HG03571 (cell line): Measurements from ENCODE around the gene RELN.
"Not testable (repeated sequence)": the region's sequence is repeated elsewhere in the genome, so short reads cannot be mapped to it uniquely, and the experiment has no call there.

Experiments
- ATAC-seq: cut with Tn5 transposase; IDR thresholded peaks from one replicate; pipeline ENCODE4 v1.9.1; 2021; ENCODE audit not compliant: unreplicated experiment

RELN gene

GRCh38 chr7:103795787-103796186 lies 193.7 kb downstream of the RELN start:
- ATAC-seq: no peak

GRCh38 chr7:103795107-103795506 lies 194.4 kb downstream of the RELN start:
- no peak for ATAC-seq

GRCh38 chr7:103794424-103794823 lies 195.0 kb downstream of the RELN start:
- ATAC-seq: no peak

DNA sequence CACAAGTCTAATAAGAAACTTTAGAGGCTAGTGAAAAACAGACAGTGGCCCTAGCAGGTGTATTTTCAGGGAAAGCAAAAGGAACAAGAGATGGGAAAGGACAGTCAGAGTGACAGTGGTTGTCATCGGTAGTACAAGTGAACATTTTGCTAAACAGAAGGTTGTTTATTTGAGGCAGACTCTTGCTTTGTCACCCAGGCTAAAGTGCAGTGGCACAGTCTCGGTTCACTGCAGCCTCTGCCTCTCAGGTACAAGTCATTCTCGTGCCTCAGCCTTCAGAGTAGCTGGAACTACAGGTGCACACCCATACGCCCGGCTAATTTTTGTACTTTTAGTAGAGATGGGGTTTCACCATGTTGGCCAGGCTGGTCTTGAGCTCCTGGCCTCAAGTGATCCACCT lies 195.8 kb downstream of the RELN start:
- no peak for ATAC-seq

- no peak for ATAC-seq
Measured at GRCh38 chr7:103791894-103792293, 197.6 kb downstream of the RELN start.

DNA sequence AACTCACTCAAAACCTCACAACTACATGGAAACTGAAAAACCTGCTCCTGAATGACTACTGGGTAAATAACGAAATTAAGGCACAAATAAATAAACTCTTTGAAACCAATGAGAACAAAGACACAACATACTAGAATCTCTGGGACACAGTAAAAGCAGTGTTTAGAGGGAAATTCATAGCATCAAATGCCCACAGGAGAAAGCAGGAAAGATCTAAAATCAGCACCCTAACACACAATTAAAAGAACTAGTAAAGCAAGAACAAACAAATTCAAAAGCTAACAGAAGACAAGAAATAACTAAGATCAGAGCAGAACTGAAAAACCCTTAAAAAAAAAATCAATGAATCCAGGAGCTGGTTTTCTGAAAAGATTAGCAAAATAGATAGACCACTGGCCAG lies 202.4 kb downstream of the RELN start:
- ATAC-seq: not testable (repeated sequence)

DNA sequence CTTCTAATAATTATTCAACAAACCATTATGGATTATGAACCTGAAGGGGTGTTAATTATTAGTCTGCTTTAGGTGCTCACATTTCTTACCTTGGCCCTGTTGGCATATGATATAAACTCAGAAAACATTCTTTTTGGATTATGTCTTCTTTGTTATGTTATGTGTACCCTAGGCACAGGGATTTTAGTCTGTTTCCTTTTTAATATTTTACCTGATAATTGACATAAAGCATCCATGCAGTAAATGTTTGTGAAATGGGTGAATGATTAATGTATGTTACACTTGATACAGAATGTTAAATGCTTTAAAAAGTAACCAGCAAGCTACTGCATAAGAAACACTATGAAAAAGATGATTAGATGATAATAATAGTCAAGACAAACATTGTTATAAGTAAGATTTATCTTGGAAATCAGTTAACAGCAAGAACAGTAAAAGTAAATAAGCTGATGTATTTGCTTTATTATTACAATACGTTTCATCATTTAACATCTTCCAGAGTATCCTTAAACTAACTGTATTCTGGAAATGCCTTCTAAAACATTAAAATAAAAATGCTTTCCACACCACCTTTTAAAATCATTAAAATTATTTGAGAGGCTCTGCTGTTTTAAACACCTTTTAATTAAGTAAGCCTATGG lies 204.7 kb downstream of the RELN start:
- ATAC-seq: no peak

GRCh38 chr7:103781409-103781808 lies 208.0 kb downstream of the RELN start:
- ATAC-seq: no peak

DNA sequence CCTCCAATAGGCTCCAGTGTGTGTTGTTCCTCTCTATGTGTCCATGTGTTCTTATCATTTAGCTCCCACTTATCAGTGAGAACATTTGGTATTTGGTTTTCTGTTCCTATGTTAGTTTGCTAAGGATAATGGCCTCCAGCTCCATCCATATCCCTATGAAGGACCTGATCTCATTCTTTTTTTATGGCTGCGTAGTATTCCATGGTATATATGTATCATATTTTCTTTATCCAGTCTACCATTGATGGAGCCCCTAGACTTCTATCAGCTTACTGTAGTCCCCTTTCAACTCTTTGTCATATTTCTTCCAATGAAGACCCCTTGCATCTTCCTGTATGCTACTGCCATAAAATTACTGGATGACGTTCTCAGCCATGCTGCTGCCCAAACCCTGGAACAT lies 208.9 kb downstream of the RELN start:
- ATAC-seq: not testable (repeated sequence)

GRCh38 chr7:103777440-103777839 lies 212.0 kb downstream of the RELN start:
- no peak for ATAC-seq

DNA sequence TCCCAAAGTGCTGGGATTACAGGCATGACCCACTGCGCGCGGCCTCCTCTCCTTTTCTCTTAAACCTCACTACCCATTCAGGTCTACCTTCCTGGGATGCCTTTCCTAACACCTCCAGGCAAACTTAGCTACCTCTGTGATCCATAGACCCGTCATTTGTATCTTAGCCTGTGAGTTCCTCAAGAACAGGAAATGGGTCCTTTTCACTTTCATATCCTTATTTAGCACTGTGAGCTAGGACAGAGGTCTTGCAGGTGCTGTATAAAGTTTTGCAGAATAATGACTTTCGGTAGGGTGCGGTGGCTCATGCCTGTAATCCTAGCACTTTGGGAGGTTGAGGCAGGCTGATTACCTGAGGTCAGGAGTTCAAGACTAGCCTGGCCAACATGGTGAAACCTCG lies 215.7 kb downstream of the RELN start:
- no peak for ATAC-seq

DNA sequence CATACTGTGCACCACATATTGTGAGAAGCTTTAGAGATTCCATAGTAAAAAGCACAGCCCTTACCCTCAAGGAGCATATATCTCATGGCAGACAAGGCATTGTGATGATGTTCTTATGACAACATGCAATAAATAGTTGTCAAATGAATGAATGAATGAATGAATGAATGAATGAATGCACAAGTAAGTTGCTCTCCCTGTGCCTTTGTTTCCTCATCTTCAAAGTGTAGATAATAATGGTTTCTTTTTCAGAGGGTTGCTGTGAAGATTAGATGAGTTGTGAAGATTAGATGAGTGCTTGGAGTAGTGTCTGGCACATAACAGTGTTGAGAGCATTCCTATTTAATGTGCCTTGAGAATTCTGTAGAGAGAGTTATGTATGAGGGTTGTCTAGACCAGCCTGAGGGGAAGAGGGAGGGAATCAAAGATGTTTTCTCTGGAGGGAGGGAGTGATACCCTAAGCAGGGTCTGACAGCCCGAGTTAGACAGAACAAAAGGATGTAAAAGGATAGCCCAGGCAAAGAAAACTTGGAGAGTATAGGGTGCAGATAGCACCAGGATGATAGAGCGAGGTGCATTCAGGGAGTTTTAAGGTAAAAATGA lies 217.2 kb downstream of the RELN start:
- no peak for ATAC-seq

GRCh38 chr7:103771294-103771693 lies 218.2 kb downstream of the RELN start:
- no peak for ATAC-seq

DNA sequence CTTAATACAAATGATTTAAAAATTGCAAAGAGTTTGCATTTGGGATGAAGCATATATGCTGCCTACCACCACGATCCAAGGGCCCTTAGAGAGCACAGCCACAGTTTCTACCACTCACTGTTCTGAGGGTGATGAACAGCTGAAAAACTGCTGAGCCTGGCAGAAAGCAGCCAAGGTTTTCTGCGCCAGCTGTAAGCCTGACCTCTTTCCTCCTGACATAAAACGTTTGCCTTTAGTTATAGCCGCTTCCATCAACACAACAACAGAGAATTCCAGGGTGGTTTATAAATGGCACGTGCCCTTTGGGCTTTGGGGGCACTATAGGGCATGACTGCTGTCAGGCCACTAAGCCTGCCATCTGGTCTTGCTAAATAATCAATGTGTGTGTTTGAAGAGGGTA lies 222.8 kb downstream of the RELN start:
- no peak for ATAC-seq

- no peak for ATAC-seq
Measured at GRCh38 chr7:103765901-103766300, 223.6 kb downstream of the RELN start.

DNA sequence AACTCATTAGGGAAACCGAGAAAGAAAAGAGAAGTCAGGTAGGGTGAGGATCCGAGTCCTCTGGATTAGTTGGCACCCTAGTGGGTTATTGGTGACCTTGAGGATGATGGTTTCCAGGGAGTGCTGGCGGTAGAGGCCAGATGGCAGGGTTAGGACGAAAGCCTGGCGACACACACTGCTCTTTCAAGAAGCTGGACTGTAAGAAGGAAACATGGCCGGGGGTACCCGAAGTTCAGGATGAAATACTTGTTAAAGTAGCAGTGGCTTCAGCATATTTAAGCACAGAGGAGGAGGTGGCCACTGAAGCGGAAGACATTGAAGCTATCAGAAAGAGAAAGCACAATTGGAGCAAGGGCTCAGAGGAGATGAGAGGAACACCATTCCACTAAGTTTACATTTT lies 224.6 kb downstream of the RELN start:
- no peak for ATAC-seq

- no peak for ATAC-seq
Measured at GRCh38 chr7:103762877-103763276, 226.6 kb downstream of the RELN start.

GRCh38 chr7:103762065-103762760 lies 227.2 kb downstream of the RELN start:
- ATAC-seq: no peak

DNA sequence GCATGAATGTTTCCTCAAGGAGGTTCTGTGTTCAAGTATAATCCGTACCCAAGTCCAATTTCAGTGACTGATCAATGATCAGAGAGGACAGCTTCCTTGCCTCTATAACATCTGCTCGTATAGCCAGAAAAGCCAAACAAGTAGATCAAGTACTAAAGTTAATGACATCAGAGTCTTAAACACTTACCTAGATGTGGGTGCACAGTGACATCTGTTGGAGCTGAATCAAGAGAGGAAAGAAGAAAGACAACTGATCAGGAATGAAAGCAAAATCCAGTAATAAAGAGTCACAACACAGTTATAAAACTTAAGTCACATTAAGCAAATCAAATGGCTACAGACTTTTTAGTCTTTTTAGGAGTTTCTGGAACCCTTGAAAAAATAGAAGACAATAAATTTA lies 236.5 kb downstream of the RELN start:
- no peak for ATAC-seq

DNA sequence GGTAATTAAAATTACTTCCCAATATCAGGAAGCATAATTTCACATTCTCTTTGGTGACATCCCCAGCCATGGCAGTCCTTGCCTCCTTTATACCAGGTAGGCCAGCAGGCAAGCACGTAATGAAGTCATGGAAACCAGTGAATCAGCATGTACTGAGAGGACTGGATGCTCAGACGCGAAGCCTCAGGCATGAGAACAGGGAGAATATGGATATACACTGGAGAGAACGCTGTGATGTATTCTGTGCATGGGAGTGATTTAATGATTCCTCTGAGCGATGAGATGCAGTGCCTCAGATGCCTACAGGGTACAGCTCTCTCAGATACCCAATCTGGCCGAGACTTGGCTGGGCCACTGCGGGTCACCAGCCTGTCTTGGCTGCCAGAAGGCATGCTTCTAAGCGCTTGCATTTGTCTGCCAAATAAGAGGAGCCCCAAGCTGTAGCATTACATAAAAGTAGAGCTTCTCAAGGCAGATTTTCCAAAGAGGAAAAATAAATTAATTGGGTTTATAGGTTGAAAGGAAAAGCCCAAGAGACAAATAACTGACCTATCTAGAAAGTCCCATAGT lies 238.1 kb downstream of the RELN start:
- ATAC-seq: no peak

GRCh38 chr7:103748680-103749079 lies 240.8 kb downstream of the RELN start:
- no peak for ATAC-seq

GRCh38 chr7:103735377-103735776 lies 254.1 kb downstream of the RELN start:
- no peak for ATAC-seq
